ENCODE results near the gene GPI.
"Not testable (repeated sequence)": the region's sequence is repeated elsewhere in the genome, so short reads cannot be mapped to it uniquely, and the experiment has no call there.

Gene GPI

DNA sequence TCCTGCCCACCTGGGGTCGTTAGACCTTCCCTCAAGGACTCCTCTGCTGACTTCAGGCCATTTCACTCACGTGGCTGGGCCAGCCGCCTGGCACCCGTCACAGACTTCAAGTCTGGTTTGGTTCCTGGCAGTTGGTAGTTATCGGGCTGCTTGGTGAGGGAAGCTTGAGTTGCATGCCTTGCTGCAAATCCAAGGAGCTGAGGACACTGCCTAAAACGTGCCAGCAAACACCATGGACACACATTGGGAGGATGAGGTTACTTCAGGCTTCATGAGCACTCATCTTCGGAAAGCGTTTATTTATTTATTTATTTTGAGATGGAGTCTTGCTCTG is 2.6 kb downstream of the GPI start:
- no peak for DNase-seq (ENCODE audit: low read depth)

DNA sequence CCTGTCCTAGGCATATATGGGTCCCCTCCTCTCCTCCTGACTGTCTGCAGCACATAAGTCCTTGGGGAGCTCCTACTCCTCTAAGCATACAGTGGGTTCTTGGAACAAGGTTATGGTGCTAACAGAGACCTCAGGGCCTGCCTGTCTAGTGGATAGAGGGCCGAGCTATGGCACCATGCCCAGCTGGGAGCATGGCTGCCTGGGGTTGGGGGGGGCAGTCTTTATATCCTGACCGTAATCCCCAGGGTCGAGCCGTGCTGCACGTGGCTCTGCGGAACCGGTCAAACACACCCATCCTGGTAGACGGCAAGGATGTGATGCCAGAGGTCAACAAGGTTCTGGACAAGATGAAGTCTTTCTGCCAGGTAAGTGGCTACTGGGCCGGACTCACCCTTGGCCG is 3.3 kb downstream of the GPI start:
- no peak for DNase-seq (ENCODE audit: low read depth)

DNA sequence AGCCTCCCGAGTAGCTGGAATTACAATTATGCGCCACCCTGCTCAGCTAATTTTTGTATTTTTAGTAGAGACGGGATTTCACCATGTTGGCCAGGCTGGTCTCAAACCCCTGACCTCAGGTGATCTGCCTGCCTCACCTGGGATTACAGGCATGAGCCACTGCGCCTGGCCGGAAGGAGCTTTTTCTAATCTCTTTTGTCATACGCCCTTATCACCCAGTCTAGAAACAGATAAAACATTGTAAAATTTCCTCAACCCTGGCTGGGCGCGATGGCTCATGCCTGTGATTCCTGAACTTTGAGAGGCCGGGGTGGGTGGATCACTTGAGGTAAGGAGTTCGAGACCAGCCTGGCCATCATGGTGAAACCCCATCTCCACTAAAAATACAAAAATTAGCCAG is 4.2 kb downstream of the GPI start:
- not testable (repeated sequence) for DNase-seq (ENCODE audit: low read depth)

DNA sequence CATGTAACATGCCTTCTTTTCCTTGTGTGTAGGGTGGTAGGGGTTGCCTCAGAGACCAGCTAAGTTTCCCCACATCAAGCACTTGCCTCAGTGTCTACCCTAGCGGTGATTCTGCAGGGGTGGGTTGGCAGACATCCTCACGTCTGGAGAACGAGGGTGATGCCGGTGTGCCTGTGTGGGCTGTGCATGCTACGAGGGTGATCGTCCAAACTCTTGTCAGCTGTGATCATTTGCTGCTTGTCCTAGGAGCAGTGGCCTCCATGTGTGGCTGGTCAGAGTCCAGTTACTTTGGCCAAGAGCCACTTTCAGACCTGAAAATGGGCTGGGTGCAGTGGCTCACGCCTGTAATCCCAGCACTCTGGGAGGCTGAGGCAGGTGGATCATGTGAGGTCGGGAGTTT is 5.1 kb downstream of the GPI start:
- DNase-seq (ENCODE audit: low read depth): no peak

DNA sequence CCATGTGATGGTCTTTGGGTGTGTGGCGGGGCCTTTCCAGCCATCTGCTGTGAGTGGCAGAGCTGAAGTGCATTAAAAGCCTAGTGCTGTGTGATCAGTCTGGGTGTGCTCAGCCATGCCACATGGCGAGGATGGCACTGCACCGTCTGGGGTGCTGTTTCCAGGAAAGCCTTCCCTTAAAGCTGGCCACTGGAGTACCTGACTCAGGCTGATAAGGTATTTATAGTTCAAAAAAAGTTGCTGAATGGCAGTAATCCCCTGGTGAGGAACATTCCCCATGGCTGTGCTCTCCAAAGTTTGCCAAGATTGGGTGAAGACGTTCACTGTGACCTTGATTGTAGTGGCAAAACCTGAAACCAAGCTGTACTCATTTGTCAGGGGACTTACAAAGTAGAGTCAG is 6.0 kb downstream of the GPI start:
- no peak for DNase-seq (ENCODE audit: low read depth)

DNA sequence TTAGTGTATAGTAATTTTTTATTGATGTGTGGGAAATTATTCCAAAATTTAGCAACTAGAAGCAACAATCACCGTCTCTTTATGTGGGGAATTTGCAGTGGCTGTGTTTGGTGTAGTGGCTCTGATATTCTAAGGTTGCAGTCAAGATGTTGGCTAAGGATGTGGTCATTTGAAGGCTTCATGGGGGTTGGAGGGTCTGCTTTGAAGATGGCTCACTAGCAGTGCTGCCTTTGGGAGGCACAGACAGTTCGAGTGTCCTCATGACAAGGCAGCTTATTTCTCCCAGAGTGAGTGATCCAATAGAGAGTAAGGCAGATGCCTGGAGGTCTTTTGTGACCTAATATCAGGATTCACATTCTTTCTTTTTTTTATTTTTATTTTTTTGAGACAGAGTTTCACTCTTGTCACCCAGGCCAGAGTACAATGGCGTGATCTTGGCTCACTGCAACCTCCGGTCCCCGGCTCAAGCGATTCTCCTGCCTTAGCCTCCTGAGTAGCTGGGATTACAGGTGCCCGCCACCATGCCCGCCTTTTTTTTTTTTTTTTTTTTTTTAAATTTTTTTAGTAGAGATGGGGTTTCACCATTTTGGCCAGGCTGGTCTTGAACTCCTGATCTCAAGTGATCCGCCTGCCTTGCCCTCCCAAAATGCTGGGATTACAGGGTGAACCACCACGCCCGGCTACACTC is 8.7 kb downstream of the GPI start:
- no peak for DNase-seq (ENCODE audit: low read depth)

DNA sequence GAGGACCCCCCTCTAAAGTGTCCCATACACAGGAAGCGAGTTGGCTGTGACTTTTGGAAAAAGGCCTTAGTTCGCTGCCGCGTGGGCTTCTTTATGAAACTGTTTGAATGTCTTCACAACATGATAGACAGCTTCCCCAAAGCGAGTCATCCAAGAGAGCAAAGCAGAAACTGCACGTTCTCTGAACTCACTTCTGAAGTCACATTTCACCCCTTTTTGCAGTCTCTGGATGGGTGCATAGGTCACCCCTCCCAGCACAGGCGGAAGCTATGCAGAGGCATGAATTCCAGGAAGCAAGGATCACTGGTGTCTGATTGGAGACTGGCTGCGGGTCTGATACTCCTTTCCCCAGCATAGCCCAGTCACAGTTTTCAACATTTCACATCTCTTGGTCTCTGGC is 10.6 kb downstream of the GPI start:
- no peak for DNase-seq (ENCODE audit: low read depth)

DNA sequence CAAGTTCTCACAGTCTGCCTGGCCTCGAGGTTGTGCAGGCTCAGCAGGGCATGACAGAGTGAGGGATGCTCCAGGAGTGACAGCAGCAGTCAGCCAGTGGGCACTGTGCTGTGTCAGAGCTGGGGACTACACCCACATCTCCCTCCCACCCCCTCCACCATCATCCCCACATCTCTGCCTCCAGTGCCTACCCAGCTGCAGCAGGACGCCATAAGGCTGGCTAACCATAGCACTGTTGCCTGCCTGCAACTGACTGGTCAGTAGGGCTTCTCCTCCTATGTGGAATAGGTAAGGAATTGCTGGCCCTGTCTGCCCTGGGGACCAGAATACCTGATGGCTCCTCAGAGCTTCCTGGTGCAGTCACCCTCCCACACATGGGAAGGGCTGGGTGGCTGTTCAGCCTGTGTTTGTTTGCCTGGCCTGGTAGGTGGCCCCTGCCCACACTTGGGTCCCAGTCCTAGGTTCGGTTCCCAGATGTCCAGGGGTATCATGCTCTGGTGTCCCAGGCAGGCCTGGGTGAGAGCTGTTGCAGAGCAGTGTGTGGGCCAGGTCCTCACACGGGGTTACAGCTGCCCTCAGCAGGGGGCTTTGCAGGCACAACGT is 15.7 kb downstream of the GPI start:
- DNase-seq (ENCODE audit: low read depth): no peak

DNA sequence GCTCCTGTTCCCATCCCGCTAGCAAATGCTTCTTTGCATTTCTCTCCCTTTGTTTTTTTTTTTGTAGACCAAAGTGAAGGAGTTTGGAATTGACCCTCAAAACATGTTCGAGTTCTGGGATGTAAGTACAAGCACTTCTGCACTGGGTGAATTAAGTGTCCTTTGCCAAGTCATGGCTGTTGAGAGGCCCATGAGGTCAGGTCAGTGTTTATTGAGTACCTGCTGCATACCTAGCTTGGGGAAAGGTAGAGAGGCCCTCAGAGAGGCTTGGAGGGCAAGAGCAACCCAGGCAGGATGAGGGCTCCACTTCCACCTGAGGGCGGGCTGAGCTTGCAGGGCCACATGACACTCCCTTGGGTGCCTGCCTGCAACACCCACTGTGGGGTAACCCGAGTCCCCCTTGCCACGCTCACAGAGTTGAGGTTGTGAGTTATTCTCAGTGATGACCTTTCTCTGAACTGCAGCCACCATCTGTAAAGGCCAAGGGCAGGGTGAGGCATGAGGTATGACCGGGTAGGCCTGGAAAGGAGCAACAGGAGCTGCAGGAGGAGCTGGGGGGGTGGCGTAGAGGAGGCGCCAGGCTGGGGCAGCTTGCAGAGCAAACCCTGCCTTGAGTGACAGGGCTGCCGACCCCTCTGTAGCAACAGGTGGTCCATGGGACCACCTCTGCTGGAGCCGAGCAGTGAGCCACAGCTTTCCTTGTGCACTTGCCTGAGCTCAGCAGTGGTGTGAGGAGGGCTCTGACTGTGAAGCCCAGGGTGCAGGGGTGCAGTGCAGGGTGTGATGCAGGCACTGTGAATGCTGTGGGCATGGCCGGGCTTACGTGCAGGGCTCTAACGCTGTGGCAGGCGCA is 16.6 kb downstream of the GPI start:
- DNase-seq (ENCODE audit: low read depth): no peak

DNA sequence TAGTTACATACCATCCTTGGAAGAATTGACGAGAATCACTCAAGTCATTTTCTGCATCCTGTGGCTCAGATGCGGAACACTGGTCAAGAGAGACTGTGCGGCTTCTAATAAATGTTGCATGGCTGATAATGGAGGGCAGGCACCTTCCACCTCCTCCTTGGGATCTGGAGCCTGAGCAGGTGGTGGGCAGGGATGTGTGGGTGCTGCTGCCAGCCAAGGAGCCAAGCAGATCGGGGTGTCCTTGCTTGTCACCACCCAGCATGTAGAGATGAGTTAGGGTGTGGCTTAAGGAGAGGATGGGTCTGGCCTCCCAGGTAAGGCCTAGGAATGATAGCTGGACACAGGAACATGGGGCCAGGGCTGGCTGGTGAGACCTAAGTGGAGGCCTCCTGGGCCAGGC is 17.5 kb downstream of the GPI start:
- no peak for DNase-seq (ENCODE audit: low read depth)

DNA sequence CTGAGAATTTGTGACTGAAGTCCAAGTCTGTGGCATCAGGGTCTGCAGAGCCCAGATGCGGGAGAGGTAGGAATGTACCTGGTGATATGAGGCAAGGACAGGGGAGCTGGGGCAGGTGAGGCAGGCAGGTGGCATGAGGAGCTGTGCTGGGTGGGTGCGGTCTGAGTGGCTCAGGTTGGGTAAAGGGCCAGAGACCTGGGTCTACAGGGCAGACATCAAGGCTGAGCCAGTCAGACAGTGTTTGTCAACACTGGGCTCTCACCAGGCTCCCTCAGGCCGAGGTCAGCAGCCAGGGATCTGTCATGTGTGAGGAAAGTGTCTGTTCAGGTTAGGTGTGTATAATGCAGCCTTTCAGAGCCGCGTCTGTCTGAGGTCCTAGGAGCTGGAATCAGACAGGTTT is 18.6 kb downstream of the GPI start:
- no peak for DNase-seq (ENCODE audit: low read depth)

DNA sequence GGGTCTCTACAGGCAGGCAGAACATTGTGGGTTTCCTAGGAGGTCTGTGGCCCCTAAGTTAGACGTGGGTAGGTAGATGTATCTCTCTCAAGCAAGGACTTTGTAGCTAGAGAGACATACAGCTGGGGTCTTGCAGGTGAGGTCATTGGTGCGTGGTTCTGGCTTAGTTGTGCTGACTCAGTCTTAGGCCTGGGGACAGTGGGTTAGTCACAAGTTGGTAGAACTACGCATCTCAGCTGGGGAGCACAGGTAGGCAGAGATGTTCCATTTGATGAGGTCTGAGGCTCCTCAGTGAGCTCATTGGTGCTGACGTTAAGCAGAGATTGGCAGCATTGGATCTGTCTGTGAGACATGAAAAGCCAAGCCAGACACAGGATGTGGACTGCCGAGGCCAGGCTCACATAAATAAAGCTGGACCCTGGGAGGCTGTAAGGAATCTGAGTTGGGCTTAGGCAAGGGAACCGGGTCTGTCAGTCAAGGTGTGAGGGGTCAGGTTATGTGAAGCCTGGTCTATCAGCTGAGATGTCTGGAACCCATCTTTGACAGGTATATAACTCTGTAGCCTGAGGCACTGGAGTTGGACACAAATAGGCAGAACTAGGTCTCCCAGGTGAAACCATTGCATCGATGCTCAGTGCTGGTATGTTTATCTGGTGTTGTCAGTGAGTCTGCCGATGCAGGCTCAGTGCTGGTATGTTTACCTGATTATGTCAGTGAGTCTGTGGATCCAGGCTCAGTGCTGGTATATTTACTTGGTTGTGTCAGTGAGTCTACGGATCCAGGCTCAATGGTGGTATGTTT is 21.8 kb downstream of the GPI start:
- no peak for DNase-seq (ENCODE audit: low read depth)

DNA sequence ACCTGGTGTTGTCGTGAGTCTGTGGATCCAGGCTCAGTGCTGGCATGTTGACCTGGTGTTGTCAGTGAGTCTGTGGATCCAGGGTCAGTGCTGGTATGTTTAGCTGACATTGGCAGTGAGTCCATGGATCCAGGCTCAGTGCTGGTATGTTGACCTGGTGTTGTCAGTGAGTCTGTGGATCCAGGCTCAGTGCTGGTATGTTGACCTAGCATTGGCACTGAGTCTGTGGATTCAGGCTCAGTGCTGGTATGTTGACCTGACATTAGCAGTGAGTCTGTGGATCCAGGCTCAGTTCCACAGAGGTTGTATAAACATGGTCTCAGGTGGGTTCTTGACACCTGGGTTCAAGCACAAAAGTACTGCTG is 22.4 kb downstream of the GPI start:
- DNase-seq (ENCODE audit: low read depth): no peak

DNA sequence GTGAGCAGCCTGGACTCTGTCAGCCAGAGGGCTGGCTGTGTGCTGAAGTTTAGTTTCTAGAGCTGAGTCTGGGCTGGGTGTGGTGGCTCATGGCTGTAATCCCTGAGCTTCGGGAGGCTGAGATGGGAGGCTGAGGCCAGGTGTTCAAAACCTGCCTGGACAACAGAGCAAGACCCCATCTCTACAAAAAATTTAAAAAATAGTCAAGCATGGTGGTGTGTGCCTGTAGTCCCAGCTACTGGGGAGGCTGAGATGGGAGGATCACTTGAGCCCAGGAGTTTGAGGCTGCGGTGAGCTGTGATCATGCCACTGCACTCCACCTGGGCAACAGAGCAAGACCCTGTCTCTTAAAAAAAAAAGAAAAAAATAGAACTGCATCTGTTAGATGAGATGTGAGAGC is 23.7 kb downstream of the GPI start:
- DNase-seq (ENCODE audit: low read depth): not testable (repeated sequence)

DNA sequence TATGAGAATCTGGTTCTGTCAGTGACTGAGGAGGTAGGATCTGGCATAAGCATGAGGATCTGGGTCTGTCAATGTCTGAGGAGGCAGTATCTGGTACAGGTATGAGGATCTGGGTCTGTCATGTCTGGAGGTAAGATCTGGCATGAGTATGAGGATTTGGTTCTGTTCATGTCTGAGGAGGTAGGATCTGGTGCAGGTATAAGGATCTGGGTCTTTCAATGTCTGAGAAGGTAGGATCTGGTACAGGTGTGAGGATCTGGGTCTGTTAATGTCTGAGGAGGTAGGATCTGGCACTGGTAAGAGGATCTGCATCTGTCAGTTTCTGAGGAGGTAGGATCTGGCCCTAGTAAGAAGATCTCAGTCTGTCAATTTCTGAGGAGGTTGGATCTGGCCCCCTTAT is 26.8 kb downstream of the GPI start:
- no peak for DNase-seq (ENCODE audit: low read depth)

DNA sequence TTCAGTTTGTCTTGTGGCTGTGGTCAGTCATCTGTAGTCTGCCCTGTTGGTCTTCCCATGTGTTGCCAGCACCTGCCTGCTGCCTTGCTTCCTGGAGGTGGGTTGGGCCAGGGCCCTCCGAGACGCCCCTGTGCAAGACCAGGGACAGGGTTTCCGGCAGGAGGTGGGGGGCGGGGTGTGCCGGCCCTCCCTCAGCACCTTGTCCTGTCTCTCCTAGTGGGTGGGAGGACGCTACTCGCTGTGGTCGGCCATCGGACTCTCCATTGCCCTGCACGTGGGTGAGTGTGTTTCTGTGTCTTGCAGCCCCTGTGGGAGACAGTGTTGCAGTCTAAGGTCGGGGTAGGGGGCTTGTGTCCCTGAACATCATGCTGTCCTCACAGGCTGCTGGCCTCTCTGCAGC is 28.0 kb downstream of the GPI start:
- no peak for DNase-seq (ENCODE audit: low read depth)

DNA sequence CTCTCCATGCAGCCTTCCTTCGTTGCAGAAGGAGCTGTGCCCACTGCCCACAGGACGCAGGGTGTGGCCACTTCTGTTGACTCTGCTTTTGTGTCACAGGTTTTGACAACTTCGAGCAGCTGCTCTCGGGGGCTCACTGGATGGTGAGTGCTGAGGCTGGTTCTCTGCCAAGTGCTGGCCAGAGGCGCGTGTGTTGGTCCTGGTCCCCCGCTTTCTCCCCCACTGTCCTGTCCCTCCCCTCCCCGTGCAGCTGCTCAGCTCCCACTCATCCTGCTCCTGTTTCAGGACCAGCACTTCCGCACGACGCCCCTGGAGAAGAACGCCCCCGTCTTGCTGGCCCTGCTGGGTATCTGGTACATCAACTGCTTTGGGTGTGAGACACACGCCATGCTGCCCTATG is 28.6 kb downstream of the GPI start:
- no peak for DNase-seq (ENCODE audit: low read depth)

DNA sequence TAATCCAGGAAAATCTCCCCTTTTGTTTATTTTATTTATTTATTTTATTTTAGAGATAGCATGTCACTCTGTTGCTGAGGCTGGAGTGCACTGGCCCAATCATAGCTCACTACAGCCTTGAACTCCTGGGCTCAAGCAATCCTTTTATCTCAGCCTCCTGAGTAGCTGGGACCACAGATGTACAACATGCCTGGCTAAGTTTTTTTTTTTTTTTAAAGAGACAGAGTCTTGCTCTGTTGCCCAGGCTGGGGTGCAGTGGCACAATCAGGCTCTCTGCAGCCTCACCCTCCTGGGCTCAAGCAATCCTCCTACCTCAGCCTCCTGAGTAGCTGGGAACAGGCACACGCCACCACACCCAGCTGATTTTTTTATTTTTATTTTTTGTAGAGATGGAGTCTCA is 32.9 kb downstream of the GPI start:
- no peak for DNase-seq (ENCODE audit: low read depth)

DNA sequence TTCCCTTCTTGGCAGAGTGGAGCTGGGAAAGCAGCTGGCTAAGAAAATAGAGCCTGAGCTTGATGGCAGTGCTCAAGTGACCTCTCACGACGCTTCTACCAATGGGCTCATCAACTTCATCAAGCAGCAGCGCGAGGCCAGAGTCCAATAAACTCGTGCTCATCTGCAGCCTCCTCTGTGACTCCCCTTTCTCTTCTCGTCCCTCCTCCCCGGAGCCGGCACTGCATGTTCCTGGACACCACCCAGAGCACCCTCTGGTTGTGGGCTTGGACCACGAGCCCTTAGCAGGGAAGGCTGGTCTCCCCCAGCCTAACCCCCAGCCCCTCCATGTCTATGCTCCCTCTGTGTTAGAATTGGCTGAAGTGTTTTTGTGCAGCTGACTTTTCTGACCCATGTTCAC is 34.9 kb downstream of the GPI start:
- DNase-seq (ENCODE audit: low read depth): no peak

DNA sequence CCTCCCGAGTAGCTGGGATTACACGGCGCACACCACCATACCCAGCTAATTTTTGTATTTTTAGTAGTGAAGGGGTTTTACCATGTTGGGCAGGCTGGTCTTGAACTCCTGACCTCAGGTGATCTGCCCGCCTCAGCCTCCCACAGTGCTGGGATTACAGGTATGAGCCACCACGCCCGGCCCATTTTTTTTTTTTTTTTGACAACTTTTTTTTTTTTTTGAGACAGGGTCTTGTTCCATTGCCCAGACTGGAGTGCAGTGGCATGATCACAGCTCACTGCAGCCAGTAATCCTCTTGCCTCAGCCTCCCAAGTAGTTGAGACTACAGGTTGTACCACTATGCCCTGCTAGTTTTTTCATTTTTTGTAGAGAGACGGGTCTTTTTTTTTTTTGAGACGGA is 35.8 kb downstream of the GPI start:
- not testable (repeated sequence) for DNase-seq (ENCODE audit: low read depth)

DNA sequence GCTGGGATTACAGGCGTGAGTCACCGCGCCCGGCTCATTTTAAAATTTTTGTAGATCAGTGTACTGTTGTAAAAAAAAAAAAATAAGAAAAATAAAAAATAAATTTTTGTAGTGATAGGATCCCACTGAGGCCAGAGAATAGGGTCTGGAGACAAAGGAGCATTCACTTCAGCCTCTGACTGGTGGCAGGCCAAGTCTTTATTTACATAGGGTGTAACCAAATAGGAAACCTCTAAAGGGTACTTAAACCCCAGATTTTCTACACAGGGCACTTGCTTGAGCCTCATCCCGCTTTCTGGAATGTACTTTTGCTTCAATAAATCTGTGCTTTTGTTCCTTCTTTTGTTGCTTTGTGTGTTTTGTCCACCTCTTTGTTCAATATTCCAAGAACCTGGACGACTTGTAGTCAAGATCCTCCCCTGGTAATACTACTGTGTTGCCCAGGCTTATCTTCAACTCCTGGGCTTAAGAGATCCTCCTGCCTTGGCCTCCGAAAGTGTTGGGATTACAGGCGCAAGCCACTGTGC is 37.1 kb downstream of the GPI start:
- DNase-seq (ENCODE audit: low read depth): no peak

DNA sequence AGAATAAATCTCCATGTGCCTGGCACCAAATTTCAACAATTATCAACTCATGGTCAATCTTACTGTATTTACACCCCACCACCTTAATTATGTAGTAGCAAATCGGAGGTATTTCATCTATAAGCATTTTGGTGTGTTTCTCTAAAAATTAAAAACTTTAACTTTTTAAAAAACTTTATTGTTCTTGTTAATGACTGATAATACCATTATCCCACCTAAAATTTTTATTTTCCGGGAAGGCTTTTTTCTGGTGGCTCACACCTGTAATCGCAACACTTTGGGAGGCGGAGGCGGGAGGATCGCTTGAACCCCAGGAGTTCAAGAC is 38.8 kb downstream of the GPI start:
- no peak for DNase-seq (ENCODE audit: low read depth)

Data from stimulated activated CD8-positive, alpha-beta memory T cell treated with anti-CD3 and anti-CD28 coated beads, Interleukin-12 subunit alpha, Interleukin-12 subunit beta, amount 100 ng/mL, for 1 hour (primary cell).